NCI-H345 (cell line): ENCODE data around the gene MSANTD2.

Experiments used
- DNase-seq: peaks from one replicate; lab custom pipeline; 2025; lab: John Stamatoyannopoulos, UW

The MSANTD2 gene

DNA sequence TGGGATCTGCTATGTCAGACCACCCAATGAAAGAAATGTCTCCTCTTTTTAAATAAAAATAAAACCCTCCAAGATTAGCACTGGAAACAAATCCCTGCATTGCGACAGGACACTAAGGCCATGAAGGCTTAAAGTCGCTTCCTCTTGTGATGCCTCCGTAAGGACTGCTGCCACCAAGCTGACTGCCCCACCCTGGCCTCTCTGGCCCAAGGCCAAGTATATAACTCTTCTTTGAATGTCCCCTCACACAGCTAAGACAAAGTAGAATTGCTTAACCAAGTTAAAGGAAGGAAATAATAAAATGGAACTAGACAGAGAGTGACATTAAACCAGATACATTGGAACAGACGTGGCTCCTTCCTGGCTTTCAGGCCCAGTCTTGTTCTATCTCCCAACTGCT lies 68.0 kb downstream of the MSANTD2 start:
- no peak for DNase-seq

GRCh38 chr11:124729571-124729970 lies 70.6 kb downstream of the MSANTD2 start:
- no peak for DNase-seq

DNA sequence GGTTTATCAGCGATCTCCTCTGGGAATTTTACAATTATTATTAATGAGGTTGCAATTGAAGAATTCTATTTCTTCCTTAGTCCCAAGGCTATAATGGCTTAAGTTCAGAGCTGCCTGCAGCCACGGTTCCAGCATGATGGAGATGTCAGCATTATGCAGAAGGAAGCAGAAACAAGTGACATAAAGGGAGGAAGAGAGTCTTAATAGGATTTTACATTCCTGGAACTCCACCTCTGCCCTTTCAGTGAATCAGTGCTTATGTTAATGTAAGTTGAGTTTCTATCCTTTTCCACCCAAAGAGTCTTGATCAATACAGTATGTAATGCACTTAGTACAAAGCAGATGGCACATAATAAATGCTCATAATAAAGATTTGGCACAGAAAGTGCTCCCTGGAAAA lies 72.1 kb downstream of the MSANTD2 start:
- no peak for DNase-seq

GRCh38 chr11:124727474-124727873 lies 72.7 kb downstream of the MSANTD2 start:
- DNase-seq: no peak

DNA sequence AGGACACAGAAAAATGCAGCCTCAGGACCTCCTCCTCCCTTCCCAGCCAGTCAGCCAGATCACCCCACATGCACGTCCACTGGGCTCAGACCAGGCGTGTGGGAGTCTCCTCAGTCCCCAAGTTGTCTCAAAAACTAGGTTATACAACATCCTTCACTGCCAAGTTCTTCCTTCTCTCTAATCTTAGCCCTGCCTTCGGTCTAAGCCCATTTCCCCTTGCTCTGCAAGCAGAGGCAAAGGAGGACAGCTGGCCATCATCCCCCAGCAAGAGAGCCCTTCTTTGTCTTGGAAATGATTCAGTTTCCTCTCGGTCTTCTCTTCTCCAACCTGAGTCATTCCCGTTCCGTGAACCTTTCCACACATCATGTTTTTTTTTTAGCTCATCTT lies 74.5 kb downstream of the MSANTD2 start:
- no peak for DNase-seq

DNA sequence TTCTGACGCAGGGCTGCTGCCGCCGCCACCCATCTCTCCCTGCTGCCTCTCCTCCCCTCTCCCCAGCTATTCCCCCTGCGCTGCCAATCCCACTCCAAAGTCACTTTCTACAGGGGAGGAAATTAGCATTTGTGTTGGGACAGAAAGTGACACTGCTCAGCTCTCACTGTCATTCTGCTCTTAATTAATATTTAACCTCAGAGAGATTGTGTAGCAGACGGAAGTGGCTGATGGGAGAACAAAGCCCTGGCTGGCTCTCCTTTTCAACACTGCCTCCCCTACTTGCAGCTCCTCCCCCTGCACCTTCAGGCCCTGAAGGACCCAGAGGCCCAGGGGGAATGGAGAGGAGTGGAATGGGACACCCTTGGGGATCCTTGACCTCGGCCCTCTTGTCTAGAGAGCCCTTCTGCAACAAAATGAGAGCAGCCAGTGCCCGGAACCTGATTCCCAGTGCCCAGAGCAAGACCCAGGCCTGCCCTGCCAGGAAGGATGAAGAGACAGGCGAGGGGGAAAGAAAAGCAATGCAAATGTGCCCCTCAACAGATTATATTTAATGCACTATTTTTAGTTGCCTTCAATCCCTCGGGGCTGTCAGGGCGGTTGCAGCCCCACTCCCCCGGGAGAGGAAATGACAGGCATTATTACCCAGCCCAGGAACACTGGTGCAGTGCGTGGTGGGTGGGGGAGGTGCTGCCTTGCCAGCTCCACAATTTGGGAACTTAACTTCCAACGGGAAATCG lies 75.1 kb downstream of the MSANTD2 start:
- DNase-seq: no peak

DNA sequence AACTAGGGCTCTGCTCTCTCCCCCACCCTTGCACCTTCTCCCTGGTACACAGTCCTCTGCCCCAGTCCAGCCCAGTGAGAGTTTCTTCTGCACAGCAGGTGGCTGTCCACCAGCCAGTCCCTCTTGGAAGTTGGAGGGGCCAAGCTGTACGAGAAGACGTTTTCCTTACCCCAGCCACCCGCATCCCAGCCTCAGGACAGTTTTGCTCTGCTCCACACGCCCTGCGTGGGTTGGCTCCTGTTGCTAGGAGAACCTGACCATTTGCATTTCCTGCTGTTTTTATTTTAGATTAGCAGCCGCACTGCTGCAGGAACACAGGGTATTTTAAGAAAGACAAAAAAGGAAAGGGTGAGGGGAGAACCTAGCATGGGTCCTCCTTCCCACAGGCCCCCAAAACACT lies 78.0 kb downstream of the MSANTD2 start:
- DNase-seq: no peak

DNA sequence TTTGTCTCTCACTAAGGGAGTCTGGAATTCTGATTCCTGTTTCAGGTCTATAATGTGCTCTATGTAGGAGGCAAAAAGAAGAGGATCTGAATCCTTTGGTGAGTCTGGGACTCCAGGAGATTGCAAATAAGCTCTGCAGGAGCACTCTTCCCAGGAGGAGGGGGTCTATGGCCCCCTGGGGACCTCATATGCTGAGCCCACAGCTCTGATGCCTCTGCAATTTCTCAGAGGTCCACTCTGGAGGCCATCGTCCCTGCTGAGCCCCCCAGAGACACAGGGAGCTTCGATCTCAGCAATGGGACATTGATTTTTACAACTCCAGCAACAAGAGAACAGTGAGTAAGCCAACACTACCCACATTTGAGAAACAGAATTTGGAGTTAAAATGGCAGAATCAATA lies 80.7 kb downstream of the MSANTD2 start:
- DNase-seq: no peak

DNA sequence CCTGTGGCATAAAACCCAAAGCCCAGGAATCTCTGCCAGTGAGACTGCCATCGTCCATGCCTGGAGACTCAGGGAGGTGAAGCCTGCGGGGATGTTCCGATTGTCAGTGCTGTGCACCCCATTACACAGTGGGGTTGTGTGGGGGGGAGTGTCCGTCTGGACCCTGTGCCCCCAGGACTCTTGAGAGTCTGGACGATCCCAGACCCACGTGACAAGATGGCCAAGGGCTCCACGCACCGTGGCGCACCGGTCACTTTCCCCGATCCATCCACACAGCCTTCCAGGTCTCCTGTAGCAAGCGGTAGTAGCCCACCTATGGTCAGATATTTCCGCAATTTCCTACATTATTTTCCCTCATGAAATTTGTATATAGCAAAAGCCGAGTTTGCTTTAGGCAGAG lies 81.4 kb downstream of the MSANTD2 start:
- DNase-seq: no peak

- peak; percentile 45 for DNase-seq
These were observed 82.2 kb downstream of the MSANTD2 start for GRCh38 chr11:124717786-124718651.

DNA sequence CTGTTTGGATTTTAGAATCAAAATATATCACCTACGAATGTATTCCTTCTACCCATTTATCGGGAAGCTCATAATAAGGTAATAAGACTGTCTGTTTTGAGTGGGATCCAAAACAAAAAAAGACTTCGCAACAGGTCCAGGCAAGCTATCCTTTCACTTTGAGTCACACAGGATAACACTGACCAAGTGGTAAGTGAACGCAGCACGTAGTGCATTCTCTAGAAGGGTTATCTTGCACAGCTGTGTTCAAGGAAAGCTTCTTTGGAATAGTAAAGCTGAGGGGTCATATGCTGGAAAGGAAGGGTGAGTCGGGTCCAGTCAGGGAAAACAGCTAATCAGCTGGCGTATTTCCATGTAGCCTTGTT lies 82.8 kb downstream of the MSANTD2 start:
- no peak for DNase-seq

DNA sequence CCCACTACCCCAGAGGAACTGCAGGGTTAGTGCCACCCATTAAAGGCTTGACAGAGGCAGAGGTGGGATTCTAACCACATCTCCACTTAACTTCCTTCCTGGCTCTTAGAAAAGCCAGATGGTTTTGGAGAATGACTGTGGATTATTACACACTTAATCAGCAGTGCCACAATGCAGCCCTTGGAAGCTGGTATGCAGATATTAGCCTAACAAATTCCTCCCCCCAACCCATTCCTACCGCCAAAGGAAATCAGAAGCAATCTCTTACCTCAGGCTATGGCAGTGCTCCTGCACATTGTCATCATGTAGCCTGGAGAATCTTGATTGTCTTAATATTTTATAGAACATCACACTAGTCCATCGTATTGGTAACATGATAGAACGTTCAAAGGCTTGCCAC lies 83.6 kb downstream of the MSANTD2 start:
- no peak for DNase-seq
